Daoy (cell line): ENCODE data around the gene SND1. TPM values are rescaled to one million over a fixed set of nuclear protein-coding genes. Genes with fewer than 3 reads are reported as not detected.

Experiments
- DNase-seq: peaks from one replicate; pipeline ENCODE4 v3.0.0-alpha.2; 2015; ENCODE audit warnings: low read depth
- total RNA-seq: library from RNA; depleted of rRNA; stranded (reverse); fragments of >200 nt; shearing (Covaris generic); gene quantifications from 2 replicates; pipeline ENCODE4 v1.2.3, GENCODE V29; 2014

The SND1 gene
- total RNA-seq, 1 experiment from 2014 or later = 229 TPM

DNA sequence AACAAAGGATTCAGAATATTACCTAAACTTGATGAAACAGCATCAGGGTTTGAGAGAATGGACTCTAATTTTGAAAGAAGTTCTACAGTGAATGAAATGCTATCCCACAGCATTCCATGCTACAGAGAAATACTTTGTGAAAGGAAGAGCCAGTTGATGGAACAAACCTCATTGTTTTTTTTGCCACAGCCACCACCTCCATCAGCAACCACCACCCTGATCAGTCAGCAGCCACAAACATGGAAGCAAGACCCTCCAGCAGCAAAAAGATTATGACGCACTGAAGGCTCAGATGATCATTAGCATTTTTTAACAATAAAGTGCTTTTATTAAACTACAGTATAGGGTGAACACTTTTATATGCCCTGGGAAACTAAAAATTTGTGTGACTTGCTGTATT is 280.5 kb downstream of the SND1 start:
- DNase-seq = no peak

DNA sequence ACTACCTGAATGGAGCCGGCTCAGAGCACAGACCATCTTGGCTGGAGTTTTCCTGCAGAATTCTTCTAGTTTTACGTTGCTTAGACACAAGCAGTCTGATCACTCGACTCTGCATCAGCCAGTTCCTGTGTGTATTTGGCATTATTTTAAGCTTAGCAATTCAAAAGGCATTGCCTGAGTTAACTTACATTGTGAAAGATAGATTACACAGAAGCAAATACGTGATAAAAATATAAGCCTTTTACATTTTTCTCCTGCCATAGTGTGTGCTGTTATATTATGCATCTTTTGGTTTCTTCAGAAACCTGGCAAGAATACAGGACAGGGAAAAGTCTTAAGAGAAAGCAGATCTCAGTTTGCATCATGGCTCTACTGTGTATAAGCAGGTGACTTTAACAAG is 281.2 kb downstream of the SND1 start:
- DNase-seq = no peak

GRCh38 chr7:127934711-127935110 is 282.7 kb downstream of the SND1 start:
- no peak for DNase-seq

DNA sequence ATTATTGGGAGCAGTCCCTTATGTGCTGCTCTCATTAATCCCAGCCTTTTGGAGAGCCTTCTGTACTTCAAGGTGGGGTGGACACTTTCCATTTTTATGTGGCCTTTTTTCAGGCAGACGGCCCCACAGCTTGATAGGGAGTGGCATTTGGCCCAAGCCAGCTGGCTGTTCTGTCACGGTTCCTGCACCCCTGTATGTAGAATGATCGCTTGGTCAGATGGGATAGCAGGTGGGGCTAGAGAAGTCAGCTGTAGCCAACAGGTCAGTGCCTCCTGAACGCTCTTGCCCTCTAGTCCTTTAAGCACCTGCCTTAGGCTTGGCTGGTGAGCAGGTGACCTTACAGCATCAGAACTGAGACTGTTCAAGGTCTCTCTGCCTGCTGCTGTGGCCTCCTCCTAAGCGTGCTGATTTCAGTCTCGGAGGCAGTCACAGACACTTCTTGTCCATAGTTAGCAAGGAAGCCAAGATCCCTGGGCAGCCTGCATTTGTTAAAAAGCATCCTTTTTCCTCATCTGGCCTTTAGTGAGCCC is 283.9 kb downstream of the SND1 start:
- no peak for DNase-seq

GRCh38 chr7:127937066-127937680 is 285.2 kb downstream of the SND1 start:
- DNase-seq = no peak

- DNase-seq = peak; percentile 87
Observed at GRCh38 chr7:127938588-127938987, 286.6 kb downstream of the SND1 start.

DNA sequence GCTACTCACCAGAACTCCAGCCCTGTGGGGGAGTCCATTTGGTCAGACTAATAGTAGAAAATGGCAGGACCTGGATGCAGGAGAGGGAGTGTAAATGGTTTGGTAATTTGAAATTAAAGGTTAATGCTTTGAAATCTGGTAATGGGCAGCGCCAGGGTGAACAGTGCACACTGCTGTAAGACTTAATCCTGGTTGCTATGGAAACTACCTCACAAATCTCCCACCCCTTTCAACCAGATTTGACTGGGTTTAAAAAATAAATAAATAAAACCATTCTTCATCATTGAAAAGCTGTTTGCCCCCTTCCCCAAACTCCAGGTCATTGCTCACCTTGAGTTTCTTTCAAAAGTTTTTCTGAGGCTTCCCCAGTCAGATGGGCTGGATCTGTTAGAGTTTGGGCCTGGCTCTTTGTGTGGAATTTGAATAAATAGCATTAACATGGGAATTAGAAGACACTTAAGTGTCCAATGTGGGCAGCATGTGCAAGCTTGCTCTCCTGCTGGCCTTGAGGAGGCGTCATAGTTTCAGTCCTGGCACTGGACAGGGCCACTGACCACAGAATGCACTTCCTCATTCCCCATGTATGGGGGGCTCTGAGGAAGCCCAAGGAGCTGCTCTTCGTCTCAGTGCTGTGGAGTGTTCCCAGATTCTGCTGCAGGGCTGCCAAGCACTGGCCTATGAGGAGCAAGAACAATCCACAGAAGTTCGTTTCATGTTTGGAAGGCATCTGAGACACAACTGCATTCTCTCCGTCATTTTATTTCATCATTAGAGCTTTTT is 288.6 kb downstream of the SND1 start:
- no peak for DNase-seq

DNA sequence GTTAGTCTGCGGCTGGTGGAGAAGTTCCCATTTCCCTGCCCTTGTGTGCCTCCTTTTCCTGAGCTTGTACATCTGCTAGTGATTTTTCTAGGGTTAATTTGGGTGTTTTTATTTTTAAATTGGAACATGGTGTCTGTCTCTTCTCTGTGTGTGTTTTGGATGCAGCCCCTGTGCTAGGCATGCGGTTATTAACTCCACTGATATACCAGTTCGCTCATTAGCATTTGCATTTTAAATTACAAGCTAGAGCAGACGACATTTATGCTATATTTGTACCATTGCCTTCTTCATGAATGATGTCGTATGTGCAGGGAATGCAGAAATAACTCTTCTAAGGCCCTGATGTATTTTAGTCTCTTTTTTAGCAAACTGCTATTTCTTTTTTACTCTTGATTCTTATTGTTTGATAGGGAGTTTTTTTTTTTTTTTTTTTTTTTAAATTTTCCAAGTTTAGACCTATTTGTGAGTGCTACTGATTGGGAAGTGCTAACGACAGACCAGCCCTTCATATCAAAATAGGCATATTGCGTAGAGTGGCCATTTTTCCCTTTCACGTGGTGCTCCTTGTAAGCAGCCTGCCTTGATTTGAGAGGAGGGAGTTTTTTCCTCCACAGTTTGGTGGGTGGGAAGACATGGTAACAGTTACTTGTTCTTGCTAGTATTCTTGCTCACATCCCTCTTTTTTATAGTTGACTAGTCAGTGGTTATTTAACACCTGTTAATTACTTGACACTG is 289.6 kb downstream of the SND1 start:
- no peak for DNase-seq

DNA sequence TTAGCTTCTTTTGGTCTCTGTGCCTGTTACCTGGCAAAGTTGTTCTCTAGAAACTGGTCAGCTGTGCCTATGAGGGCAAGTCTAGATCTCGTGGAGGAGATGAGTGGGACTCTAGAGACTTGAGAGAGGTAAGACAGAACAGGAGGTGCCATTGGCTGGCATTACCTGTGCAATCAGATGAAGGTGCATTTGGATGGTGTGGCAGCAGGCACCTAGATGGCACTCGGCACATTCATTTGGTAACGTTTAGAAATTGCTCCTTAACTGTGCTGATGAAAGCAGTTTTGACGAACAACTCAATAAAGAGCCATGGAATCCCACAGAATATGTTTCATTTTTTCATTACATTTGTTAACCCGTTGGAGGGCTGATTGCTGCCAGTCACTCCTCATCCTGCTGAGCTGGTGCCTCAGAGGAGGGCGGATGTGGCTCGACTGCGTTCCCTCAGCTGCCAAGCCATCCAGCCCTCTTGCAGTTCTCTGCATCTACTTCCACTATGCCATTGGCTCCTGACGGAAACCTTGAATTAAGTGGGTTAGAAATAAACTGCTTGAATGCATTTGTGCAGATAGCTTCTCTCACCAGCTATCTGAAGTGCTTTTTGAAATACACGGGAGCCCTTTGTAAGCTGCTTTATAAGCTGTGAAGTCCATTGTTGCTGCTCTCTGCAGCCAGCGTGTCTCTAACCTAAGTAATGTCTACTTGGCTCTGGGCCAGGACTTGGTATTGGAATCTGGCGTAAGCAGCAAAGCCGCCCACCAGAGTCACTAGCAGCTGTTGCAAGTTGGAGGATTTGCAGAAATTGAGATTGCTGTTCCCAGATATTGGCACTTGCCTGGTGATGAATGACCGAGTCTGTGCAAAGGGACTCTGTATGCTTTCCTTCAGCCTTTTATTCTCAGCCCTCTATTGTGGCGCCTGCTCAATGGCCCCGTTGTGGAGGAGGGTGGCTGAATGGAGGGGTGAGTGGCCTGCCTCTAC is 291.8 kb downstream of the SND1 start:
- no peak for DNase-seq

DNA sequence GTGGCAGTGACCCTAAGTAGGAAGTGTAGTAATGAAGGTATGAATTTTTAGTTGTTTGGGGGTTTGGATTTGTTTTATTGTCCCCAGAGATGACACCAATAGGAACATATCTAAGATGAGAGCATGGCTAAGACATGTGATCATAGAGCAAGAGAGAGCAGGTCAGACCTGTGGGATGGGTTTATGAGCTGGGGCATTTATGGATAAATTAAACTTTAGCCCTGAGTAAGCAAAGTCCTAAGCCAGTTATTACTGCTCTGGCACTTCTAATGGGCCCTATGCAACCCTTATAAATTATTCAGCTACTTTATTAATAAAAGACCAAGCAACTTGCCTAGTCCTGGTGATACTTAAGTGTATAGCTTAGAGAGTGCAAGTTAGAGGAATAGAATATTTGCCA is 294.1 kb downstream of the SND1 start:
- DNase-seq = no peak

GRCh38 chr7:127946847-127947246 is 294.9 kb downstream of the SND1 start:
- no peak for DNase-seq

DNA sequence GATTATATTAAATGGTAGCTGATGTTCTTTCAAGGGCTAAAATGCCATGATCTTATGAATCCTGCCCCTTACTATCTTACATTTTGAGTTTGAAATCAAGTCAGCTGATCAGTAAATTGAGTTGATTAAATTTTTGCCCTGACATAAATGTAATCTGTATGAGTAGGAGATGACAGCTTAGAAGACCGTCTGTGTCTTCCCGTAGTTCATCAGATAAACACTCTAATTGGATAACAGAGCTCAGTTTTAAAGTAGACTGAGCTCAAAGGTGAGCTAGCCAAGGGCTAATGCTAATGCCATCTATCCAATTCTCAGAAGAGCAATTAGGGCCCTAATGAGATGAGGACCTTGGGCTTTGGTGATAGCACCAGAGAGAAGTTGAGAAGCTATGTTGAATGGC is 296.3 kb downstream of the SND1 start:
- DNase-seq = no peak

DNA sequence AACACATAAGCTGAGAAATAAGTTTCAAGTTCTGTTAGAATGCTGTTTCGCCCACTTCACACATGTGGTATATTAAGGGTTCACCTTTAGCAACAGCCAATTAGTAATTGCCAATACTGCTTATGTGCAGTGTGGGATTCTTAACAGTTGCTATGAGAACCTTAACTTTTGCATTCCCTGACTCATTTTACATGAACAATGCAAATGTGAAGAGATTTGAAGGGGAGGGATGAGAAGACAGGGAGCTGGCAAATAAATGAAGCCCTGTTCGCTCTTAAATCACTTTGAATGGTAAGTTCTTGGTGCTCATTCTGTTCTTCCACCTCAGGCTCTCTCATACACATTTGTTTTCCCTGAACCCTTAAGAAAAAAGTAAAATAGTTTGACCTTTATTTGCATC is 296.9 kb downstream of the SND1 start:
- DNase-seq = no peak

DNA sequence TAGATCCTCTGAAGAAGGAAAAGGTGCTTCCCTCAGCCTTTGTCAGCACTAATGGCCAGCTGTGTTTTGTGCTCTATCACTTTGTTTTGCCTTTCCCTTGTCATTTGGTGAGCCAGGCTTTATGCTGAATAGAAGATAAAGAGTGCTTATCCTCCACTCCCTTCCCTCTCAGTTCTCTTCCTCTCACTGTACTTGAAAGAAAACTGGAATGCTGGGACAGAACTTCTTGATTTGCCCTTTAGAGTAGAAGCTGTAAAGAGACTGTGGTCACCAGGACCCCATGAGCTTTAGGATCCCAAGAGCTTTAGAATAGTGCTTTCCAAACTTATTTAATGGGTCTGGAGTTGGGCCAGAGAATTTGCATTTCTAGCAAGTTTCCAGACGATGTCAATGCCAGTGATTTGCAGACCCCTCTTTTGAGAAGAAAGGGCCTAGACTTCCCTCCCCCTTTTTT is 297.8 kb downstream of the SND1 start:
- DNase-seq = no peak

GRCh38 chr7:127950233-127950935 is 298.4 kb downstream of the SND1 start:
- DNase-seq = no peak

- DNase-seq = no peak
Observed at GRCh38 chr7:127953423-127954356, 301.7 kb downstream of the SND1 start.

DNA sequence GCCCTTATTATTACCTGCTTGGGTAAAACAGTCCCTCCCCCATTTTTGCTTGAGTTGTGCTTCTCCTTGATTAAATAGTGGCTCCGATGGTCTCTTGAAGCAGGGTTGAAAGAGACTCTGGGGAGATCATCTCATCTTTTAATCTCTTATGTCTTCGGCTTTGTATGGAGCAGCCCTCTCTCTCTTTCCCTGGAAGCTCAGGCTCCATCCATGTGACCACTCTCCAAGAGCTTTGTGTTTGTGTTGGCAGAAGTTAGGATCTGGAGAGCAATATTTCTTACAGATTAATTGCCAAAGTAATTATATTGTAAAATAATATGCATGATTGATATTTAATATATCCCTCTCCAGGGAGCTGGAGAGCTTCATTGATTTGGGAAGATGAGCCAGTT is 302.4 kb downstream of the SND1 start:
- no peak for DNase-seq

DNA sequence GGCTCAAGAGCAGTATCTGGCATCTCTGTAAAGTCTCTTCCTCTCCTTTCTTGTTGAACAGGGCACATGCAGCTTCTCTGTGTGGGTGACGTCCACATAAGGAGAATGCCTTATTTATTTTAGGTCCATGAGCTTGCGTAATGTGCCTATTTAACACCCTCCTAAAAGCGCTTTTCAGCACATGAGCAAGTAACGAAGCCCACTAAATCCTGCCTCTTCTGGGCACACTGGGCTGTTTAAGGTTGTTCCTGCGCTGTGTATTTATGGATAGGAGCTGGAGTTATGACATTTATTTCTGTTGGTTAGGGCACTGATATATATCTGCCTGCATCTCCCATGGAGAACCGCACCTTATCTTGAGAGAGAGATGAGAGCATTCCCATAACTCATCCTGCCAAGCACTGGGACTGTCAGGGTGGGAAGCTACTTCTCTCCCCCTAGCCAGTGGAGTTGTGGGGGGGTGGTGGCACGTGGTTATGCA is 303.1 kb downstream of the SND1 start:
- DNase-seq = no peak

DNA sequence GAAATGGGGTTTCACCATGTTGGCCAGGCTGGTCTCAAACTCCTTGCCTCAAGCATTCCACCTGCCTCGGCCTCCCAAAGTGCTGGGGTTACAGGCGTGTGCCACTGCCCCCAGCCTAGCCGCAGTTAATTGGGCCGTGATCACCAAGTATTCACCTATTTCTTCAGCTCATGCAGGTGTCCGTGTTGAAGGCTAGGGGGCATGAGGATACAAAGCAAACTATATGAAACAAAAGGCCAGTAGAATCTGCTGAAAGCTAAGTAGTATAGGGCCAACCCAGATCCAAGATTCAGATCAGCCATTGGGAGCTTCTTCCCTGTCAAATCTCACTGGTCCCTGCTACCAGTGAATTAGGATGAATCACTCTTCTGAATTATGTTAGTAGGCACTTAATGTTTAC is 305.9 kb downstream of the SND1 start:
- DNase-seq = no peak
